GM19351 (cell line): ENCODE measurements around the gene ATP8A2.

ENCODE experiments used
- ATAC-seq: cut with Tn5 transposase; IDR thresholded peaks from one replicate; pipeline ENCODE4 v1.9.1; 2021; ENCODE audit warnings: mild to moderate bottlenecking, moderate library complexity; ENCODE audit not compliant: unreplicated experiment

ATP8A2 gene

DNA sequence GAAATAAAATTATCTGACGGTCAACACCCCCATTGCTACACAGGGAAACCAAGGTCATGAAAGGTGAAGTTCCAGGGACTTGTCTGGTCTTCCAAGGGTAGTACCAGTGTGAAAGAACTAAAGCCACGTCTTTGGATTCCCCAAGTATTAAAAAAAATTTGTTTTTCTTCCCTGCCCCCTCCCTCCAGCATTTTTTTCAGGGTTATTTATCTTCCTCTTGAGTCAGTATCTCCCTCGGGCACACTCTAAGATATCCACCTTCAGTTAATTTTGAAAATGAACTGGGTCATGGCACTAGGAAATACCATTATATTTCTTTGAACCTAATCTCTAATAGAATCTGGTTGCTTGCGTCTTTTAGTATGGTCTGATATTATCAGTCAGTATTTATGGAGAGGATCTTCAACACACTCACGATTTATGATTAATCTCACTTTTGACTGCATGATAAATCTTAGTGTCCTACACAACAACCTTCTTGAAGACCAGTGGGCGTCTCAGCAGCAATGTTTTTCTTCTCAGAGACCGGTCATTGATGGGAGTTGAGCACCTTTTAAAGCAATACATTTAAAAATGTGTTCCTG lies 9.1 kb downstream of the ATP8A2 start:
- no peak for ATAC-seq

DNA sequence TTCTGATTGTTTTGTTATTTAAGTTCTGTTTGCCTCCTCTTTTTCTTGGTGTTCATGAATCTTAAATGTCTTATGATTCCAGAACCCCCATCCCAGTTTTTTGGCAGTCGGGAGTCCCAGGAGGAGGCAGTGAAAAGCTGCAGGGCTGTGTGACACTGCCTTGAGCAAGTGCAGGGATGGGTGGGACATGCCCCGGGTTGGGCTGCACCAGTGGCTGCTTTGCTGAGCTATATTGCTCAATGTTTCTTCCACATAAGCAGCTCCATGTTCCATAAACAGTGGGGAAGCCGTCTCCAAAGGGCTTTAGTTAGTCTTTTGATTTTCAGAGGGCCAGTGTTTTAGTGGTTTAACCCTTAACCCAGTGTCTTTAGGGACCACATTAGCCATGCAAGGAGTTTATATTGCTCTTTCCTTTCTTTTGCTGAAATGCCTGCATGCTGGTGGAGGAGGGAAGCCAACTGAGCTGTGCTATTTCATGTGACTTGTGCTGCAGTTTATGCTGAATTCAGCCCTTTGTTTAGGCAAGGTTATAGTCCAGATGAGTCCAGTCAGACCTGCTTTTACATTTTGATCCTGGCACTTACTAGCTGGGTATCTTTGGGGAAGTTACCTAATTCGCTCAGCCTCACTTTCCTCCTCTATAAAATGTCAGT lies 13.1 kb downstream of the ATP8A2 start:
- no peak for ATAC-seq

DNA sequence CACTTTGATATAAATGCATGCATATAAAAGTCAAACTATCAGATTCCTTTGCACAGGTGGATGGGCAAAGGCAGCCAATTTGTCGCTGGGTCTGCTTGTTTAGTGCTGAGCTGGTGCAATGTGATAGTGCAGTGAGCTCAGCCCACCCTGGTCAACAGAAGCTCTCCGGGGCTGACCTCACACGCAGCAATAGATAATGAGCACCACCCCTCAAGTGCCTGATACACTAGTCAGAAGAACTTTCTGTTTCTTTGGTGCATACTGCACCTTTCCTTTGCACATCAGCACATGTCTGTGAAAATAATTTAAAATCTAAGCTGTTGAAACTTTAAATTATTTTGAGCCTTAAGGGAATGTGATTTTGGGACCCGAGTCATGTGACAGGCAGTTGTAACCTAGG lies 20.2 kb downstream of the ATP8A2 start:
- ATAC-seq, result no peak

DNA sequence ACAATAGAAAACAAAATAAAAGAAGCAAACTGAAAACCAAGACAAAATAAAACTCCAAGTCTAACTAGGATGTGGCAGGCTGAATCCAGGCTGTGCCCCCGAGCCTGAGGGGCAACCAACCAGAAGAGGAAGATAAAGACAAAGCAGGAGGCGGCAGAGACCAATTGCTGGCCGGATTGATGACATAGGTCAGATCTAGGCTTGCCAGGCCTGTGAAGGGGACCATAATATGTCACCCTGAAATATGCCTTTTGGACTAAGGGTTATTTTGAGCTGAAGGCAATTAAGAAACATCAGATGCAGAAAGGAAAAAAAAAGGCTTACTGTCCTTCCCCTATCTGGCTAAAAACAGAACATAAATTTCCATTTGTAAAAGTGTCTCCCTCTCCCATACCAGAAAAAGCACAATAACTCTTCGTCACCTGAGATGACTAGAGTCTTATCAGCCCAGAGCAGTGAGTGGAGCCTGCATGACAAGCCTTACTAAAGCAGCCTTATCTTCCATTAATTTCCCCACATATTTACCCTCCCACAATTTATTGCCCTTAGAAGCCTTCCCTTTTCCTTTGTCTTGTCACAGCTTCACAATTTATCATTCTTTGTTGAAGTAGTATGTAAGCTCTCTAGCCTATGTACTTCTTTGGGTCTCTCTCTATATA lies 22.8 kb downstream of the ATP8A2 start:
- ATAC-seq, result no peak

DNA sequence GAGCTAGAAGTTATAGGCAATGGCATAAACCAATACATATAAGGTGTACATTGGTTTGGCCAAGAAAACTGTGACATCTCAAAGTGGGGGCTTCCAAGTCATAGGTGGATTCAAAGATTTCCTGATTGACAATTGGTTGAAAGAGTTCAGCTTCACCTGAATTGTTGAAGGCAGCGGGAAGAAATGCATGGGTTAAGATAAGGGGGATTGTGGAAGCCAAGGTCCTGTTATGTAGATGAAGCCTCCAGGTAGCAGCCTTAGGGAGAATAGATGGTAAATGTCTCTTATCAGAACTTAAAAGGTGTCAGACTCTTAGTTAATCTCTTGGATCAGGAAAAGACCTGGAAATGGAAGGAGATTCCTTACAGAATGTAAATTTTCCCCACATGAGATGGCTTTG lies 26.0 kb downstream of the ATP8A2 start:
- ATAC-seq, result no peak

DNA sequence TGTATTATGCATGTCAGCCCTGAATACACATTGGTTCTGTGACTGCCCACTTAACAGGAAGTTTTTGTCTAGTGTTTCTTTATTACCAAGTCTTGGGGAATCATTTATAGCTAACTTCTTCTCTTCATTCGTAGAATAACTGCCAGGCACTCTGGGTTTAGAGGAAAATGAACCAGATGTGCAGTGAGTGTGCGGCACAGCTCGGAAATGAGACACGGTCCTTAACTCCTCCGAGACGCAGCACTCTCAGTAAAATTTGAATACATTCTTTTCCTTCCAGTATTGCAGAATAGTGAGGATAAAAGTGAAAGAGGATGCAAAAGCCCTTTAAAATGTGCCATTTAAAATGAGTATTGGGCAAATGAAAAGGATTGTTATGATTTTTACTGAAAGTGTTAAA lies 29.2 kb downstream of the ATP8A2 start:
- no peak for ATAC-seq

DNA sequence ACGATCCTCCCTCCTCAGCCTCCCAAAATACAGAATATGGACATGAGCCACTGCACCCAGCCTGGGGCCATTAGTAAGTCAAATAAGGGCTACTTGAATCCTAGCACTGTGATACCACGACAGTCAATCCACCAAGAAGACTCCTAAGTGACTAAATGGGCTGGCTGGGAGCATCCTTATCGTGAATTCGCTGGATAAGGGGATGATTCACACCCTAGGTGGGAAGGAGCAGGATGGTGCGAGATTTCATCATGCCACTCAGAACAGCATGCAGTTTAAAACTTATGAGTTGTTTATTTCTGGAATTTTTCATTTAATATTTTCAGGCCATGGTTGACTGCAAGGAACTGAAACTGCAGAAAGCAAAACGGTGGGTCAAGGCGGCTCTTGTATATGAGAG lies 30.2 kb downstream of the ATP8A2 start:
- ATAC-seq, result no peak

DNA sequence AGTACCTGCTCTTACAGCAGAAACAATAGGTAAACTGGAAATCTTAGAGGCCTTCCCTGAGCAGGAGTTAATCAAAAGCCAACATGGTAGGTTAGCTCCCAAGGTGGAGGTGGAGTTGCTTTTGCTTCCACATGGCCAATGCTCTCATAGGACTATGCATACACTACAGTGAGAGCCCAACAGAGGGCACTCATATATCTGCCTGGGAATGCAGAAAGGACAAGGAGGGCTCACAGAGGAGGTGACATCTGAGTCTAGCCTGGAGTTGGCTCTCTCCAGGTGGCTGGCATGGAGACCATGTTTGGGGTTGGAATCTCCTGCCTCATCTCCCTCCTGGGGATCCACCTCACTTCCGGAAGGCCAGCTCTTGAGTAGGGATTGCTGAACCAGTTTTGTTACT lies 34.6 kb downstream of the ATP8A2 start:
- ATAC-seq, result no peak

DNA sequence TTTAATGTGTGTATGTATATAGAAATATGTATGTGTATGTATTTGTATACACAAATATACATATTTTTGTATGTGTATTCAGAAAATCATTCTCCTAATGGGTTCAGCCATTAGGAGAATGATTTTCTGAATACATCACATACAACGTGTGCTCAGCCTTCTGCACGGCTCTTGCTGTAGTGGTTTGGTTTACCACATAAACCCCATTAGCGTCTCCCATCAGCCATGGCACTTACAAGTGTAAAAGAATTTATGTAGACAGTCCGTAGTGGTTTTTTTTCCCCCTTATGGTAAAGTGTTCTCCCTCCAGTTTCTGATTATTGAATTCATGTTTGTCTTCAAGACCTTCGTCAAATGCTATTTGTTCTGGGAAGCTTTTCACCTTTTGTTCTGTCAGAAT lies 38.2 kb downstream of the ATP8A2 start:
- no peak for ATAC-seq

DNA sequence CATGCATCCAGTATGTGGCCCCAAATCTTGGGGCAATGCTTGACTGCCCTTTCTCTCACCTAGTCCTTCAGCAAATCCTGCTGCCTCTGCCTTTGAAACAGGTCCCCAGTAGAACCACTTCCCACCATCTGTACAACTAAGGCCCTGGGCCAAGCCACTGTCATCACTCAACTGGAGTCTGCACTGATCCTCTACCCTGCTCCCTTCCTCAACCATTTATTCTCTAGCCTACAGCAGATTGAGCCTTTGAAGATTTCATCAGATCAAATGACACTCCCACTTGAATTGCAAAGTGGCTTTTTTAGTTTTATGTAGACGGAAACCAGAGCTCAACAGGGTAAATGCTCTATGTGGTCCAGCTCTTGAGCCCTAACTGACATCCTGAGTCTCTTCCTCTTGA lies 43.5 kb downstream of the ATP8A2 start:
- ATAC-seq, result no peak

DNA sequence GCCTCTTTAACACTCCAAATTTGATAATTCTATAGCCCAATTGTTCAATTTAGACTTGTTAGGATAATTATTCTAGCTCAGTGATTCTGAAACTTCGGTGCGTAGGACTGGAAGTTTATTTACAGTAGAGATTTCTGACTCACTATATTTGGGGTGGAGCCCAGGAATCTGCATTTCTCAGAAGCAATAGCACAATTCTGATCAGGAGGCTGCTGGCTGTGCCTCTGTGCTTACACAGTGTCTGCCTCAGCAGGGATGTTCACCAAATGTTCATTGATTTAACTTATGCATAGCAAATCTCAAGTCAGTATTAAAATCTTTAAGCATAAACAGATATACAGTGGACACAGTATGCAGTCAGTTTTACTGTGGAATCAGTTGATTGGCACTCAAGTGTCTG lies 45.8 kb downstream of the ATP8A2 start:
- ATAC-seq, result no peak

DNA sequence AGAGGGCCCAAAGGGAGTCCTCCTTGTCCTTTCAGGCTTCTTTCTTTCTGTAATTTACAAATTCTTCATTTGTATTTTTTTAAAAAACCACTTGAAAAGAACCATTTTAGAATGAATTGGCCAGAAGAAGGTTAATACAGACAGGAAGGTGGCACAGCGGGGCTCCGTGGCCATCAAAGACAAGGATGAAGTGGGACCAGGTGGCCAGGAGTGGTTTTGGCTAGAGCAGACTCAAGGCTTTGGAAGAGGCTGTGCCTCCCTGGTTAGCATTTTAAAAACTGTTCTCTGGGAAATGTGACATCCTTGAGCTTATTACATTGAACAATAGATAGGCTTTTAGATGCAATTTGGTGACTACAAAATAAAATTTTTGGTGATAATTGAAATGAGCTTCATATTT lies 48.4 kb downstream of the ATP8A2 start:
- ATAC-seq, result no peak

DNA sequence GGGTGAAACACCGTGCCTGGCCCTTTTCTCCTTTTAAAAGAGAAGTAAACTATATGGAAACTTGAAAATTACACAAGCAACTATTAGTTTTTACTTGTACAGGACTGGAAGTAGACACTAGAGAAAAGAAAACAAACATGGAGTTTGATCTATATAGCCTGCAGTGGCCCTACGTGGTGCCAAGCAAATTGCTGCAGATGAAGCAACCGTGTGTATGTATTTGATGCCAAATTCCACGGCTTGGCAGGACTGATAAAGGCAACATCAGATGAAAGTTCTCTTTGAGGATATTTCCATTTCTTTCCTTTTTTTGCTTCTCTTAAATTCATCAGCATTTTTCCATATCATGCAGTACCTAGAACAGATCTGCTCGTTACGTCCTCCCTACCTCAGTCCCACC lies 49.8 kb downstream of the ATP8A2 start:
- ATAC-seq, result no peak

DNA sequence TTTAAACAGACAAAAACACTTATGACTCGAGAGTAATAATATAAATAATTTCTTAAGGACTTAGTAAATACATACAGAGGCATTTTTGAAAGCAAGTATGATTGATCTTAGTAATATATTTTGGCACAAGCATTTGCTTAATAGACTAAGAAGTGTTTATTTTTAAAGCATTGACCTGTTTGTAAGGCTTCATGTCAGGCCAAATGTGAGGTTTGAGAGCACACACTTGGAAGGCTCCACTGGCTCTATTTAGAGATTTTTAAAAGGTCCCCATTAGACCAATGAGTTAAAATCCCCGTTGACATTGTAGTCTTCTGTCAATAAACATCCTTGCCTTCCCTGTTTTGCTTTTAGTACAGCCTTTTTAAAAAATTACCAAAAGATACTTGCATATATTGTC lies 50.4 kb downstream of the ATP8A2 start:
- no peak for ATAC-seq

DNA sequence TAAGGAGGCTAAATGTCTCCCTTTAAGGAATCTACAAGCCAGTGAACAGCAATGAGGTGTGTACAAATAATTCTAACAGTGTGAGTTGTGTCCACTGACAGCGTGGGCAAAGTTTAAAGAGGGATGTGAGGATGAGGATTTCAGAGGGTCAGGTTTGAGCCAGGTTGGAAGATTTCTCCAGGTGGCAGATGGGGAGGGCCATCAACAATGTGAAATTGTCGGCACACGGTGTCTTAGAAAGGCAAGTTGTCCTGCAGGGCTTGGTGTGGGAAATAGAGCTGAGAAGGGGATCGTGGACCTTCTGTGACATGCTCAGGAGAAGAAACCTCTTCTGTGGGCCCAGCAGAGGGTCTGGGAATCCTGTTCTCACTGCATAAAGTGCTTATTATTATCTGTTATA lies 52.1 kb downstream of the ATP8A2 start:
- ATAC-seq, result no peak

DNA sequence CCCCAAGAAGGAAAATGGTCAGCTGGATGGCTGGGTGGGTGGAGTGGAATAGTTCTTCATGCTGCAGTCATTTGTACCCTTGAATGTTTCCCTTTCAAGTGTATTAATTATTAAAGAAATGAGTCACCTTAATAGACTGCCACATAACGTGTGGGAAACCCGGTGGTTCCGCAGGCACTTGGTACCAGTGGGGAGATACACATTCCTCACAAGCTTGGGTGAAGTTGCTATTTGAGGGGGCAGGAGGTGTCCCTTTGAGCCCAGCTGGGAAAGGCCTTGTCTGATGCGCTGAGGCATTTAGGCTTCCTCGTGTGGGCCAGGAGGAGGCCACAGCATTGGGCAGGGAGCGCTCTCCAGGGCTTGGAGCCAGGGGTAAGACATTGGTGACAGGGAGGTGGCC lies 57.7 kb downstream of the ATP8A2 start:
- no peak for ATAC-seq

DNA sequence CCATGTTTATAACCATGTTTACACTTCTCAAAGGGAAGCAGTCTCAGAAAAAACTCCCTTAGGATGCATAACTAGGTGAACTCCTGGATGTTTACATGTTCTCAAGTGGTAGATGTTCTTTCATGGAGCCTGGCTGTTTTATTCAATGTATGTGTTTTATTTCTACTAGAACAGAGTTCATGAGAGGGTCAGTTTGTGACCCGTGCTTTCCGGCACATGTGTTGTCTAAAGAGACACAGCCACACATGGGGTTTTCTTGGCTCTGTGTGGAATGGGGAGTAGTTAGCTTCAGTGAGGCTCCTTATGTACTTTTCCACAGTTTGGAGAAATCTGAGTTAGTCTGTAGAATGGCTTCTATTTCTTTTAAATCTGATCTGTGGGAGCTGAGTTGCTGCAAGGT lies 60.9 kb downstream of the ATP8A2 start:
- ATAC-seq, result no peak

DNA sequence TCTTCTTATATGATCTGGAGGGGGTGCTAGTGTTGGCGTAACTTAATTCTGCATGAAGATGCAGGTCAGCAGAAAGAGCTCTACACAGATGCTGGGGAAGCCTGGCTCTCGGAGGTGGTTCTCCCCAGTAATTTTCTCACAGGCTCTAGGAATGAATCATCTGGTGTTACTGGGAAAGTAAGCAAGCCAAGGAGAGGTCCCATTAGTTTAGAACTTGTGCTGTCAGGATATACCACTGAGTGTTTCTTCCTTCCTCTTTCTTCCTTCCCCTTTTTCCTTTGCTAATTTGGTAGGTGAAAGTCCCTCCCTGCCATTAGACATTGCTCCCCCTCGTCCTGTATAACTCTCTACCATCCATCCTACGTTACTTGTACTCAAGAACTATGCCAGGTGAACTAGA lies 68.3 kb downstream of the ATP8A2 start:
- ATAC-seq, result no peak

DNA sequence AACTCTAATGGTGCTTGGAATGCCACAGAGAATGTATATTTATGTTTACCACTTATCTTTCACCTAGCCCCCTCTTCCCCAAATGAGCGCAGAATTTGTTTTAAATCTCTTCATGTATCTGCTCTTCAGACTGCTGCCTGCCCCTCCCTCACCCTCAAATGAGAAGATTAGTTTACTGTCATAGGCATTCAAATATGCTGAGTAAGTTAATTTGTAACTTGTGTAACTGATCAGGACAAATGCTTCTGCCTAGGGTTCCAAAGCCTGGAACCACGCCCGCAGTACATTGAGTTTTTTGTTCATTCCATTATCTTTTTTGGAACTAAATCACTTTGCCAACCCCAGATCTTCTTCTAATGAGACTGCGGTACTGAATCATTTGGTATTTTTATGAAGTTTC lies 74.5 kb downstream of the ATP8A2 start:
- no peak for ATAC-seq

DNA sequence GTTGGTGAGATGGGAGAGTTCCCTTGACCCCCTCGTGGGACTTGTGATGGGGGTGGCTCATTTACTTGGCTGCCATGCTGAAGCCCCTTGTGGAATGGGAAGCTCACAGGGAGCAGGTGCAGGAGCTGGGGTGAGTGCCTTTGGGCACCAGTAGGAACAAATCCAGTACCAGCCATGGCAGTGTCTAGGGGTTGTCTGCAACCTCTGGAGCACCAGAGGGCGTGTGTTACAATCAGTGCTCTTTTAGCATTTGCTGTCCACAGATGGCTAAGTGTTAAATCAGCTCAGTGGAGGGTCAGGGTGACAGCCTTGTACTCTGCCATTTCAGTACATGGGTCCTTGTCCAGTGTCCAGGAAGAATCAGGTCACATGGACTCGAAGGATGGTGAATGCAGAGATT lies 75.6 kb downstream of the ATP8A2 start:
- ATAC-seq, result no peak

DNA sequence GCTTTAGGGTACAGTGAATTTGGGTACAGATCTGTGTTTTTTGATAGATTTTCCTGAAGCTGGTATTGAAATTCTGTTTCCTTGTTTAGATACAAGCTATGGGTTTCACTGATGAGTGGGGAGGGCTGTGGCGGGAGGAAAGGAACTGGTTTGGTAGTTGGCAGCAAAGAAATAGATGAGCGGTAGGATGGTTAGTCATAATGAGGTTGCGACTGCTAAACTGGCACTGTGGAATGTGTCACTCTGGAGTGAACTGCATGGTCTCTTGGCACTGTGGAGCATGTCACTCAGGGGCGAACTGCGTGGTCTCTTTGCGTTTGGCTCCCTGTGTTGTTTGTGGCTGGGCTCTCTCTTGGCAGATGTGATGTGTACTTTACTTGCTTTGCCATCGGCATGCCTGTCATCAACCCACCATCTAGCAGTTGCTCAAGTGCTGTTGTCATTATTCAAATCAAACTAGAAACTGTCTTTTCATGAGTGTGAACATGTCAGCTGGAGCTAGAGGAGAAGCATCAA lies 82.1 kb downstream of the ATP8A2 start:
- ATAC-seq, result no peak

DNA sequence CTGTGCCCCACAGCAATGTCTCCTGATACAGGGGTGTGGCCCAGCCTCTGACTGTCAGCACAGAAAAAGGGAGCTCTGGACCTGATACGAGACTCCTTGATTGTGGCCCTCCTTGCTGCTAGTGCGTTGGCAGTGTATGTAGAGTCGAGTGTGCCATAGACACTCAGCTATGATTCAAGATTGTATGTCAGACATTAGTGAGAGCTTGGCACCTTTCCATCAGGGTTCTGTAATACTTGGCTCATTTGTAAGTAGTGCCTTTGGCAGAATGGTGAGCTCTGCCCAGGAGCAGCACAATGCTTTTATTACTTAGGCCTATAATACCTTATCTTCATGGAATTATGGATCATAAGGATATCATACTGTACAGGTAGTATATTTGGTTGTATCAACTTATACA lies 83.4 kb downstream of the ATP8A2 start:
- ATAC-seq, result no peak

DNA sequence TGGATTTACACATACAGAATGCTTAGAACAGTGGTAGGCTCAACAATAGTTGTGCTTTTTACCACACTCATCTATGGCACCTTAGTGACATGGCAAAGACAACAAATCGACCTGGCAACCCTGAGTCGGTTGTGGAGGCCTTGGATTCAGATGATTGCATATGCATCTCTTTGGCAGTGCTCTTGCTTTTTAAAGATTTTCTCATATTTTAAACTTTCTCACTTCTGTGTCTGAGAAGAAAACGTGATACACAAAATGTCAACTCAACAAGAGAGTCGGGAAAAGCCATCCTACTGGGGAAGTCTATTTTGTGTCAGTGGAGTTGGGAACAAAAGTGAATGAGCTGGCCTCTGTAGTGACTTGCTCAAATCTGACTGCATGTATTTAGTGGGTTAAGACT lies 85.8 kb downstream of the ATP8A2 start:
- no peak for ATAC-seq
